HT1080 (cell line): ENCODE data around the gene FOSL2. TPM values are rescaled to one million over a fixed set of nuclear protein-coding genes. Genes with fewer than 3 reads are reported as not detected.

Experiments
- DNase-seq: peaks from one replicate; pipeline ENCODE4 v3.0.0-alpha.2; 2015; ENCODE audit warnings: low read depth
- polyA plus RNA-seq, 2 experiments: library from polyadenylated mRNA; depleted of rRNA; stranded (reverse); fragments of >200 nt; gene quantifications; 2 replicates each; pipeline ENCODE4 v1.2.3, GENCODE V29; 2015
- total RNA-seq: library from RNA; depleted of rRNA; stranded (reverse); fragments of >200 nt; shearing (Covaris generic); gene quantifications from 2 replicates; pipeline ENCODE4 v1.2.3, GENCODE V29; 2014; rRNA removed

The FOSL2 gene
- 61.2 and 73.5 TPM in 2 replicates for total RNA-seq
- 60.8 and 68.6 TPM in 2 replicates for polyA plus RNA-seq (2015; cell fraction: cytosol; rRNA removed)
- polyA plus RNA-seq (2015; cell fraction: nucleus; rRNA removed) = 142 and 150 TPM in 2 replicates

DNA sequence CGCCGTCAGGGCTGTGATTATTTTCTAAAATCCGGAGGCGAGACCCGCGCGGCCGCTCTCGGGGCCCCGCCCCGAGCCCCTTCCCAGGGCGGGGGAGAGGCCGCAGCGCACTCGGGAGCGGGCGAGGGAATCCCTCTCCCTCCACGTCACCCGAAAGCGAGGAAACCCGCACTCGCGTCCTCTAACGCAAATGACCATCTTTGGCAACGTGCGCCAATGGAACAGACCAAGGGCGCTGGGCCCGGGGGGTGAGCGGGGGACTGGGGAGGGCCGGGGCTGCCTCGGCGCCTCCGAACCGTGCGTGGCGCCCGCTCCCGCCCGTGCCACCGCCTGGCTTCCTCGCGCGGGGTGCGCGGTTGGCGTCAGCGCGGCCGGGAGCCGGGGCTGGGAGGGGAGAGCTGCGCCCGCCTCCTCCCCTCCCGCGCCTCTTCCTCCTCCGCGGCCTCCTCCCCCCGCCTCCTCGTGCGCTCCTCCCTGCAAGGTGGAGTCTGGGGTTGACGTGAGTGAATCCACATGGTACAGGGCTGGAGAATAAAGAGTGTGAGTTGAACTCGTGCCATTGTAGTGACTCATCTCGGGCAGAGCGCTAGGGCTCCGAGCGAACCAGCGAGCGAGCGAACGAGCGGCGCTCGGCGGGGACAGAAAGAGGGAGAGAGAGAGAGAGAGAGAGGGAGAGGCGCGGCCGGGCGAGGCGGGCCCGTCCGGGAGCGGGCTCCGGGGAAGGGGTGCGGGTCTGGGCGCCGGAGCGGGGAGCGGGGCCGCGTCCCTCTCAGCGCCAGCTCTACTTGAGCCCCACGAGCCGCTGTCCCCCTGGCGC lies at the start of gene FOSL2:
Gene FOSL2, plus strand, starts transcription at position 562 of the 817 bp plus-strand sequence. CDS start 863 bp downstream, outside the sequence.
- peak; percentile 98 for DNase-seq

DNA sequence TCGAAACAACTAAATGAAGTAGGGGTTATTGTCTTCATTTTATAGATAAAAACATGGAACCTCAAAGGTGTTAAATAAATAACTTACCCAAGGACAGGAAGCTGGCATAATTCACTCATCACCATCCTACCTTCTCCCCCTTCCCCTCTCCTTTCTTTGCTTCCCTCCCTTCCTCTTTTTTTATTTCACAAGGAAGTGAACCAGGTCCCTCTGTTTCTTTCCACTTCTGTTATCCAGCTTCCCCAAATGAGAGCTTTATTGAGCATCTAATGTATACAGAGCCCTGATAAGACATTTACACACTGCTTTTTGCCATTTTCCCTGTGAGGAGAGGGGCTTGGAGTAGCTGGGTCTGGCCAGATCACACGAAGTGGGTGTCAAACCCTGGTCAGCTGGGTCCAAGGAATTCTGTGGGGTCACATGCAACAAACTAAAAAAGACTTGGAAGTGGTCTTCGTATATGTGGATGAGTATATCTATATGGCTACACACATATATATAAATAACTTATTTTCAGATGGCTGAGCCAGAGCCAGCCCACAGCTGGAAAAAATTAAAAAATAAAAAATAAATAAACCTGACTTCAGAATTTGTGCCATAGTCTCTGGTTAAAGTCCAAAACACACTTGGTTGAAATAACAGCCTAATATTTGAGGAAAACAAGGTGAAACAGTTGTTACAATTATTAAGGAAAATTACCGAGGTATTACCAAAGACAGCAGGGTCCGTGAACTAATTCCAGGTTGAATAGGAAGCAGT lies 49.3 kb upstream of the FOSL2 start:
- DNase-seq = no peak

DNA sequence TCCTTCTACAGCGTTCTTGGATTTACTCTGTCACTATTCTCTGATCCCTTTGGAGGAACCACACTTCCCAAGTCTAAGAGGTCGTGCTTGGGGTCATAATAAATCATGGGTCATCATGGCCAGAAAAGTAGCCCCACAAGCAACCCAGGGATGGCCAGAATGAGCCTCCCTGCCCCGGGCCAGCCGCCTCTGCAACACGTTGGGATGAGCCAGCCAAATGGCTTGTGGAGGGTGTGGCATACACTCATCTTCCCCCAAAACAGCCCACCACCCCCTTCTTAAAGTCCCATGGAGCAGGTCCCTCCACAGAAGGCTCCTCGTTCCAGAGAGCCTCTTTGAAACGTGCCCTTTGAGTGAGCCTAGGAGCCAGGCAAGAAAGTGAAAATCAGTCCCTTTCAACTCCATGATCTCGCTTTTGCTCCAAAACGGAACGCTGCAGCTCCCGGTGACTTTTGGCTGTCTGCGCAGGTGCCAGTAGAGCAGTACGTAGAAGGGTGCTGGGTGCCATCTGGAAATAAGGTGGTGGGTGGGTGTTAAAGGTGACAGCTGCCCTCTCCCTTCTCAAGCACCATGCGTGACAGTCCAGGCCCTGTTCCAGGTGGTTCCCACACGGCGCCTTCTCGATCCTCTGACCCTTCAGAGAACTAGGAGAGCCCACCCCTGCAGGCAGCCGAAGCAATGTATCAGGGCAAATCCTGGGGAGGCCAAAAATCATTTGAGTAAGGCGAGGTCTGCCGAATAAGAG lies 48.5 kb upstream of the FOSL2 start:
- DNase-seq = no peak

DNA sequence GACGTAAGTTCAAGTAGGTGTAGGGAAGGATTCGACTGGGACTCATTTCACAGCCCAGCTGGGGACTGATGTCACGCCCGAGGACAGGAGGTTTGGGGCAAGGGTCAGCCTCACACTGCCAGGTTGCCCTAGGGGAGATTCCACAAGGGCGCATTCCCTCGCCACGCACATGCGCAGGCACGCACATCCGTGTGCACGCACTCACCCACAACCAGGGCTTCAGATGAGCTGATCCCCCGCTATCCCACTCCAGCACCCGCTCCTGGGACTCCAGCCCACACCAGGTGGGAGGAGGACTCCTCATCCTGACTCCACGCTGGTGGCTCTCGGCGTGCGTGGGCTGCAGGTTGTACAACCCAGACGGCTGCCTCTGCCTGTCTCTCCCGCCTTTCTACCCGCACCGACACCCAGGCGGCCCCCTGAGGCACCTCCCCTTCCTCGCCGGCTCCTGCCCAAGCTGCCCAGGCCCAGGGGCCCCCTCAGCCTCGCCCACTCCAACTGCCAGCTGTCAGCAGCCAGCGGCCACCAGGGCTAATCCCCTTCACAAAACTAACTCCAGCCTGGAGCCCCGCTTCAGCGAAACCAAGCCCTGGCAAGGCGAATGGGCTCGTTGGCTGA lies 47.8 kb upstream of the FOSL2 start:
- DNase-seq = no peak

DNA sequence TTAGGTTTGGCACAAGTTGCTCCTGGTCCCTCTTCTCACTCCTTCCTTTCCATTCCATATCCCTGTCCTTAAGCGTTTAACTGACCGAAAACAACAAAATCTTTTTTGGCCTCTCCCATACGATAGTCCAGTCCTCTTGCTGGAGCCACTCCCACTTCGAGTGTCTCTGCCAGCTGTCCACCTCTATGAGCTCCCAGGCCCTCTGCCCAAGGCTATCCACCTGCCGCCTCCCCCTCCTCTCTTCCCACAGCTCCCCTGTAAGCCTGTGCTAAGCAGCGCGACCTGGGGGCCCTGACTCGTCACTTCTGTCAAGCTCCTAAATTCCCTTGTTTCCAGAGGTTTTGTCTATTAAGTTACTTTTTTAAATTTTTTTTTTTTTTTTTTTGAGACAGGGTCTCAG lies 47.0 kb upstream of the FOSL2 start:
- no peak for DNase-seq

DNA sequence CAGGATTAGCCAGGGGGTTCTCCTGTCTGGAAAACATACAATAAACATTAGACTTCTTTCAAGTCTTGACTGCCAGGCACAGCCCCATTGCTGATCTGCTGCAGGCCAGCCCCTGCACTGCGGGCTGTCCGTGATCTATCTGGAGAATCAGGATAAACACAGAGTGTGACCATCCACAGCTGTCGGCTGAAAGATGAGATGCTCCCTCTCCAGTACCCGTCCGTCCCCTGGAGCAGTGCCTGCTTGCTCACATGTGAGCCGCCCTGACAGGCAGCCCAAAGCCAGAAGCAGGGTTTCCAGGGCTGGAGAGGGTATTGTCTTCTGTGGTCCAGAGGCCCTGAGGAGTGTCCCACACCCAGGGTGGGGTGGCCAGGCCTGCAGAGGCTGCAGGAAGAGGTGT lies 46.1 kb upstream of the FOSL2 start:
- DNase-seq = no peak

DNA sequence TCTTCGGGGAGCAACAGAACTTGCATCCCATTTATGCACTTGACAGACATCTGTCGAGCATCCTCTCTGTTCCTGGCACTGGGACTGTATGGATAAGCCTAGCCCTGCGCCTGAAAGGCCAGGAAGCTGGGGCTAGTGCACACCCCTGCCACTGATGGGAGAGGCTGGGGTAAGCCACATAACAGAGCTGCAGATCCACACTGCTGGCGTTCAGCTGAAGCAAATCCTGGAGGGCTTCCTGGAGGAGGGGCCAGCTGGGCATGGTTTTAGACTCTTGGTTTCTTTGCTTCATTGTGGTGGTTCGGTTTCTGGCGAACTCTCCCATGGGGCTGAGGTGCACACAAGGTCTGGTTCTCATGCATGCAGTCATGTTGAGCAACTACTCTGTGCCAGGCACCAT lies 45.5 kb upstream of the FOSL2 start:
- DNase-seq = no peak

DNA sequence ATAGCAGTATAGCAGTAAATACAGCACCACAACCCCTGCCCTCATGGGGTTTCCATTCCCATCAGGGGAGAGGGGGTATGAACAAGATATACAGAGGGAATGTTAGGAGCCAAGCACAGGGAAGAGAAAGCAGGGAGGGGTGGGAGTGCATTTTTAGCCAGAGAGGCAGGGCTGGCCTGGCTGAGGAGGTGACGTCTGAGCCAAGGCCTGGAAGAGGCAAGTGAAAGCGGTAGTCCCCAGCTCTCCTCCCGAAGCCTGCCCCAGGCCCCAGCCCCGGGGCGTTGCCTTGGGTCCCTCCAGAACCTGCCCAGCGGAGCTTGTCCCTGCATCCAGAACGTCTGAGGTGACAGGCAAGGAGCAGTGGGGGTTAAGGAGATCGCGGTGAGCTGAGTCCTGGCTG lies 45.1 kb upstream of the FOSL2 start:
- DNase-seq = no peak

DNA sequence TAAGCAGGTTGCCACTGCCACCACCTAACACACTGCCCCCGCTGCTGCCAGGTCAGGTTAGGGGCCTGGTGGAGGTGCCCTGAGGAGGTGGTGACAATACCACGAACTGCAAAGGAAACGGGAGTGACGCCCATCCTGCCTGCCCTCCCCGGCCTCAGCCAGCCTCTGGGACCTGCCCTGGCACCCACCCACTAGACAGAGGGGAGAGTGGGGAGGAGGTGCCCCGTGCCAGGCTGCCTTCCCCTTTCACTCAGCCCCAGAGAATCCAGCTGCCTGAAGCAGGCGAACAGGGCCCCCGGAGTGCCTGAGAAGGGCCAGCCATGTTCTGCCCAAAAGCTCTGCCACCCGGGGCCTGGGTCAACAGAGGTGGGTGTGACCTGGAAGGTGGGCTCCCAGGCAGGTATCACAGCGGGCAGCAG lies 44.5 kb upstream of the FOSL2 start:
- no peak for DNase-seq

DNA sequence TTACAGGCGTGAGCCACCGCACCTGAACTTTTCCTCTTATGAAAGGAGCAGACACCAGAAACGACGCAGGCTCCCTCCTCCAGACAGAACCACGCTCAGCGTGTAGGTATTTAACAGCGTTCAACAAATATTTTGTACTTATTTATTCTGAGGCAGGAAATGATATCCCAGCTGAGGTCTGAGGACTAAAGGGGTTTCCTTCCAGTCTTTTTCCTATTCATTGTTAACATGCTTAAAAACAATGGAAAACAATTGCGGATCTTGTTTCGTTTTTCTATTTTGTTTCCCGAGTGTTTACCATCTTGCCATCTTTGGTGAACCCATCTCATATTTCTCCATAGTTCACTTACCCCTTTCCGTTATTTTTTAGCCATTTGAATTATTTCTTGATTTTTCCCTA lies 43.7 kb upstream of the FOSL2 start:
- no peak for DNase-seq

DNA sequence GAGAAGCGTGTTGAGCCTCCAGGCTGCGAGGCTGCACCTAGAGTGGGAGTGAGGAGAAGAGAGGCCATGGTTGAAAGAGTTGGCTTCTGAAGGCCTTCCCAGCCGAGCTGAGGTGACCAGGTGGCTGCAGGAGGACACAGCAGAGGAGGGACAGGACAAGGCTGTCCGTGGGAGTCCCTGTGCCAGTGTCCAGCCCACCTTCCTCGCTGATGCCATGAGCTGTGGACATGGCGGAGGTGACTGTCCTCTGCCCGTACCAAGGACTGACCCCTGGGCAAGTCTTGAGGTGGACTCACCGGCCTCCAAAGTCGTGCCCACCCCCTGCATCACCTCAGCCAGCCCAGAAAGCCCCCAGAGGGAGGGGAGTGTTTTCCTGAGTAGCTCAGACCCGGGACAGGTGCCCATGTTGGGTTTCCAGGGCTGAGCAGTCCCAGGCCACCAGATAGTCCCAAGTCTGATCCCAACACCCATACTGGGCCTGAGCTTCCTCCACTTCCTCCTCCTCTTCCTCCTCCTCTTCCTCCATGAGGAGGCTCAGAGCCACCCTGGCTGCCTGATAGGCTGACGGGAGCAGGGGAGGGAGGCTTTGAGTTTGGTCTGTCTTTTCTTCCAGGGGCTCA lies 43.0 kb upstream of the FOSL2 start:
- no peak for DNase-seq

DNA sequence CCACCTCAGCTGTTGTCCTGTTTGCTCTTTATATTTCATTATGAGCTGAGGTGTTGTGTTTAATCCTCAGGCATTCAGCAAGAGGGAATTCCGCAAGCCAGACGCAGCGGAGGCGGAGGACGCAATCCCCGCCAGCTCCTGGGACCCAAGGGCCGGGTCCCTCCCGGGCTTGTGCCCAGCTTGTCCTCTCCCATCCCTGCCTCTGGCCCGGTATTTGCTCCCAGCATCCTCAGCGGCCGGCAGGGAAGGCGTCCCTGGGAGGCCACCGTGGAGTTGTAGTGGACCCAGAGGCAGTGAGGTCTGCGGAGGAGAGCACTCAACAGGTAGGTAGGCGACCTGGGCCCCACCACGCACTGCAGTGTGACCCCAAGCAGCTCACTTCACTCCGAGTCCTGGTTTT lies 42.5 kb upstream of the FOSL2 start:
- no peak for DNase-seq

DNA sequence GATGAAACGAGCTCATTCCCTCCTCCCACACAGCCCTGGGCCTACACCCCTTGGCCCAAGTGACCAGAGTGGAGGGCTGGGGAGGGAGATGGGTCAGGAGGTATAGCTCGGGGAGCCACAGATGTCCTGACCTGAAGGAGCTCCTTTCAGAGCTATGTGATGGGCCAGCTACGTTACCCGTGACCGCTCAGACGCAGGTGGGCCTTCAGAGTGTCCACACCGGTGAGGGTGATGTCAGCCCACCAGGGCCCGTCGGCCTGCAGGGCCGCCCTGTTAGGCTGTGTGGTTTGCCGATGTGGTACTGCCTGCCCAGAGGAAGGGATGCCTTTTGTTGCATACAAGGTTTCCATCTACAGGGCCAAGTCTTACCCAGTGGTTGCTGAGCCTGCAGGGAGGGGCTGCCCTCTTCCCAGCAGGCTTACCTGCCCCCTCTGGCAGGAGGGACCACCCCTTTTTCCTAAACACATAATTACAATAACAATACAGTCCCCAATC lies 41.8 kb upstream of the FOSL2 start:
- DNase-seq = no peak

DNA sequence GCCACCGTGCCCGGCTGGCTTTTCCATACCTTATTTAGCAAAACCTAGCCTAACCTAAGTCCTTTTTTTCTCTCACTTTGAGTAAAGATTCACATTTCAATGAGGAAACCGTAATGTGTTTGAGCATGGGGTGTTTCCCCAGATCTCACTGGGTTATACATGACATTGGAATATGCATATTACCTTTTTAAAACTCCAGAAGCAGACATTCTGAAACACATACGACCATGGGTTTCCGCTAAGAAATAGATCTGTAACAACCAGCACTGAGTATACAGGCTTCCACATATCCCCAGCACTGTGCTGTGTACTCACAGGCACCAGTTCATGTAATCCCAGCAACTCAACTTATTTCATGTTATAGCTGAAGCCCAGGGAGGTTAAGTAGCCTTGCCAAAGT lies 41.0 kb upstream of the FOSL2 start:
- no peak for DNase-seq

DNA sequence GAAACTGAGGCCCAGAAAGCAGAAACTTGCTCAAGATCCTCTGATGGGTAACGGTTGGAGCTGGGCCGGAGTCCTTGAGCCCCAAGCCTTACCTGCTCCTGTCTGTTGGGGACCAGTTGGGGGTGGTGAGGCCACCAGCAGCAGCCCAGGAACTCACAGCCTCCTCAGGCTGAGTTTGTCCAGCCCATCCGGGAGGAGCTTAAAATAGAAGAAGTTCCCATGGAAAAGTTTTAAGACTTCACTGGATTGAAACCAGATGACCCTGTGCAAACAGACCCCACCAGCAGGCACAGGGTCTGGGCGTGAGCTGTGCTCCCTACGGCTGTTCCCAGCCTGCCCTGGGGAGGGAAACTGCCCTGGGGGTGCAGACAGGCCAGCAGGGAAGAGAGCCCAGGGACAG lies 40.6 kb upstream of the FOSL2 start:
- no peak for DNase-seq

DNA sequence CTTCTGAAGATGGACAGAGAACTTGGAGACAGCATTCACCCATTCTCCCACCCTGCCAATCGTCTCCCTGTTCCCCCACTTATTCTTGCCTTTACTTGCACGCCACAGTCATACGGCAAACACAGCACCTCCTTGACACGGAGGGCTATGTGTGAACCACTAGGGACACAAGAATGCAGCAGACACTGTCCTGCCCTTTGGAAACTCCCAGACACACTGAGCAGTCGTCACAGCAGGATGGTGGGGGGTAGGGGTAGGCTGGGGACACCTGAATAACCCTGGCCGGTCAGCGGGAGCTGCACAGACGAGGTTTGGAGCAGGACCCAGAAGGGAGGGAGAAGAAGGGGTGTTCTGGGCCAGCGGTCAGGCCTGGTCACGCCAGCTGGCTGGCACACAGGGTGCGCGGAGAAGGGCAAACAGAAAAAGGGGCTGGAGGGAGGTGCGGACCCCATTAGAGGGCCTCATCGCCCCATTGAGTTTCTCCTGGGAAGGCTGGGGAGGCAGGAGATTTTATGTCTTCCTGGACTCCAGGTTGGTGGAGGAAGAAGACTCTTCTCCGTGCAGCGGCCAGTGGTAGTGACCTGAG lies 40.0 kb upstream of the FOSL2 start:
- DNase-seq = no peak

DNA sequence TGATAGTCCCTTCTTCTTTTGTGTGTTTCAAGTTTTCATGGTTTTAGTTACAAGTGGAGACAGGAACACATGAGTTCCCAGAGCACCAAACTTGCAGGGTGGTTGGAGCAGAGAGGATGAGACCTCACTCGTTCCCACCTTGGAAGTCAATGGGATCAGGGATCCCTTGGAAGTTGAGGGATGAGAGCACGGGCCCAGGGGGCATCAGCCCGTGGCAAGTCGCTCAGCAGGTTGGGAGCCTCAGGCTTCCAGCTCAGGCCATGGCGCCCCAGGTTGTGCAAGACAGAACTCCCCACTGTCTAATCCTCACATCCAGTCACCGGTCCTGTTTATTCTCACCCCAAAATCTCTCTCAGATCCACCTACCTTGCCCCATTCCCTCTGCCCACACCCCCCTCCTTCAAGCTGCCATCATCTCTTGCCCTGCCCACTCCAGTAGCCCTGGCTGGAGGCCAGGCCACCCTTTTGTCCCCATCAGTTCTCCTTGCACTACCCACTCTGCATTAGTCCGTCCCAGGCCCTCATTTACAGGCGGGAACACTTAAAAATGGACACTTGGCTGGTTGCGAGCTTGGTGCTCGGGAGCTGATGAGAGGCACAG lies 37.6 kb upstream of the FOSL2 start:
- DNase-seq = no peak

DNA sequence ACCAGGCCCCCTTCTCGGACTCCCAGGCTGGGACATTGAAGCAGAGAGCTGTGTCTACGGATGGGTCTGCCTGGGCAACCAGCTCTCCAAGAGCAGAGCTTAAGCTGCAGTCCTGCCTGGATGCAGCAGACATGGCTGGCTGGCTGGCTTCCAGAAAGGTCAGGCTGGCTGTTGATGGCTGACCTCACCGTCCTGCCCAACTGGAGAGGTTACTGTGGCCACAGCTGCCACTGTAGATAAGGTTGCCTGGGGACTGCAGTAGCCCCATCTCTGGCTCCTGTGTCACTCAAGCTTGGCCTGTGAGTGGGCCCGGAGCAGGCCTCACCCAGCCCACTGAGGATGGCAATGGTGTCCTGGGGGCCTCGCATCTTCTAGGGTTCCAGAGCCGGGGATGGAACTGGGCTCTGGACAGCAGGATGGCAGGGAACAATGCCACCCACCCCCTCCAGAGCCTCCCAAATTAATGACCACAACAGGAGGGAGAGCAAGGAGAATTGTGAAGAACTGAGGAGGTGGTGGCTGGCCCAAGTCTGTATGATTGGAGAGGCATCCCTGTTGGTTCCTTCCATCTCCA lies 37.0 kb upstream of the FOSL2 start:
- no peak for DNase-seq

DNA sequence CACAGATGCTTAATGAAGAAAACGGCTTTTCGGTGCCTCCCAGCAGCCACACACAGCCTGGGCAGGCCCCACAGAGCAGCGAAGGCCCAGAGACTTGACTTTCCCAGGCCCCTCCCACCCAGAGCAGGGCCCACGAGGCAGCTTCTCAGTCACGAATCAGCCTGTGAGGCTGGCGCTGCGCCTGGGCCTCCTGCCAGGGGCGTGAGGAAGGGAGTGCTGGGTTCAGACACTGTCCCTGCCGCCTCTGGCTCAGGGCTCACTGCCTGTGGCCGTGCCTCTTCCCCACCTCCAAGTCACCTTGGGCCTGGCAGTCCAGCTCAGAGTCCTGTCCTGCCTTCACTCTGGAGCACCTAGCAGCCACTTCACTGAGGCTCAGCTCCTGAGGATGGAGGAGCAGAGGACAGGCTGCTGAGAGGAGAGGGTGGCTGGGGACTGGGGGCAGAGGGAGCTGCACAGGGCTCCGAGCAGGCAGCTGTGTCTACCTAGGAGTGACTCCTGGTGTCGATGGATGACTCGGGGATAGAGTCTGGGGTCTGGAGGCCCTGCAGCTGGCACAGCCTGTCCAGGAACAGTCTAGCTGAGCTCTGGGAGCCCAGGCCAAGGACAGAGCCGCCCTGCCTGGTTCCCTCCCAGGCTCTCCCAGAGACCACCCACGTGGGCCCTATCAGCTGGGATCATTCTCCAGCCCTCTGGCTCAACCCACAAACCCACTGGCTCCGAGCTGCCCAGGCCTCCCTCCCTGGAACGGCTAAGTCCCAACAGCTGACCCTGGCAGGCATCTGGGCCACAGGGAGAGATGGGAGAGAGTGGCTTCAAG lies 36.4 kb upstream of the FOSL2 start:
- DNase-seq = peak; percentile 44
